ENCODE data around the gene MYL12B.

GRCh38 chr18:3321133-3321812 is 59.3 kb downstream of the MYL12B start:
- TF ChIP-seq POLR2AphosphoS5 (IDR thresholded peaks at IDR 0.05; ENCODE audit: low read depth, low read length) (no peak), POLR2A (IDR thresholded peaks at IDR 0.05; ENCODE audit: low read depth, low read length) (no peak), TAF1 (IDR thresholded peaks at IDR 0.05; ENCODE audit: borderline replicate concordance, low read depth, low read length) (no peak)

Measured in GM12892 (cell line).